Brain microvascular endothelial cell (primary cell): Measurements from ENCODE around the gene XPOT.

Source experiments
- DNase-seq: peaks from one replicate; pipeline ENCODE4 v3.0.0-alpha.2; 2020
- H3K27ac ChIP-seq: fragments of 250-450 bp; sonication (Bioruptor Pico); 2 replicates; pipeline ENCODE4 v1.5.1; 2020; ENCODE audit warnings: mild to moderate bottlenecking, moderate library complexity
- H3K27me3 ChIP-seq: fragments of 250-450 bp; sonication (Bioruptor Pico); replicated peaks from 2 replicates; pipeline ENCODE4 v1.5.1; 2020; ENCODE audit warnings: mild to moderate bottlenecking
- H3K36me3 ChIP-seq: fragments of 250-450 bp; sonication (Bioruptor Pico); replicated peaks from 2 replicates; pipeline ENCODE4 v1.5.1; 2020; ENCODE audit warnings: mild to moderate bottlenecking
- H3K4me3 ChIP-seq: 2 replicates; pipeline ENCODE4 v1.5.1; 2011; ENCODE audit warnings: low read depth, mild to moderate bottlenecking, control low read depth, low read length, moderate library complexity
- in situ Hi-C: cut with HindIII; loops from 2 replicates; pipeline ENCODE4 v1.10.0; 2017; ENCODE audit warnings: low sequenced_read_pairs, low pct_ligation_motif_present
- TF ChIP-seq, protein P1 (sequence below): IDR thresholded peaks from 2 replicates; pipeline ENCODE4 v1.5.1; 2011; ENCODE audit warnings: low read depth, mild to moderate bottlenecking, moderate library complexity, low read length, control low read depth, inconsistent platforms; ENCODE audit errors: missing control alignments

The XPOT gene

DNA sequence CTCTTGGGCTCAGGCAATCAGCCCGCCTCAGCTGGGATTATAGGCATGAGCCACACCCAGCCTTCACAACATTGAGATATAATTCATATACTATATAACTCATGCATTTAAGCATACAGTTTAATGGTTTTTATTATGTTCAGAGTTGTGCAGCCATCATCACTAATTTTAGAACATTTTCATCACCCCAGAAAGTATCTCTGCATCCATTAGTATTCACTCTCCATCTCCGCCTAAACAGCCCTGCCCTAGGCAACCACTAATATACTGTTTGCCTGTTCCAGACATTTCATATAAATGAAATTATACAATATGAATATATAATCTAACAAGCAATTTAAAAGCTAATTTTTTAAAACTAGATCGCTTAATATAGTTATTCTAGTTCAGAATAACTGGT is 82.5 kb downstream of the XPOT start:
- TF ChIP-seq, protein P1, sequence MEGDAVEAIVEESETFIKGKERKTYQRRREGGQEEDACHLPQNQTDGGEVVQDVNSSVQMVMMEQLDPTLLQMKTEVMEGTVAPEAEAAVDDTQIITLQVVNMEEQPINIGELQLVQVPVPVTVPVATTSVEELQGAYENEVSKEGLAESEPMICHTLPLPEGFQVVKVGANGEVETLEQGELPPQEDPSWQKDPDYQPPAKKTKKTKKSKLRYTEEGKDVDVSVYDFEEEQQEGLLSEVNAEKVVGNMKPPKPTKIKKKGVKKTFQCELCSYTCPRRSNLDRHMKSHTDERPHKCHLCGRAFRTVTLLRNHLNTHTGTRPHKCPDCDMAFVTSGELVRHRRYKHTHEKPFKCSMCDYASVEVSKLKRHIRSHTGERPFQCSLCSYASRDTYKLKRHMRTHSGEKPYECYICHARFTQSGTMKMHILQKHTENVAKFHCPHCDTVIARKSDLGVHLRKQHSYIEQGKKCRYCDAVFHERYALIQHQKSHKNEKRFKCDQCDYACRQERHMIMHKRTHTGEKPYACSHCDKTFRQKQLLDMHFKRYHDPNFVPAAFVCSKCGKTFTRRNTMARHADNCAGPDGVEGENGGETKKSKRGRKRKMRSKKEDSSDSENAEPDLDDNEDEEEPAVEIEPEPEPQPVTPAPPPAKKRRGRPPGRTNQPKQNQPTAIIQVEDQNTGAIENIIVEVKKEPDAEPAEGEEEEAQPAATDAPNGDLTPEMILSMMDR = no peak
- no peak for DNase-seq
- Histone ChIP-seq H3K27ac (no peak overlapping the region), H3K4me3 (no peak overlapping the region), H3K27me3 (no peaks in the 10 kb centered on the region), H3K36me3 (peaks cover 60% of the 10 kb centered on the region)
- in situ Hi-C loops = no loop called here

DNA sequence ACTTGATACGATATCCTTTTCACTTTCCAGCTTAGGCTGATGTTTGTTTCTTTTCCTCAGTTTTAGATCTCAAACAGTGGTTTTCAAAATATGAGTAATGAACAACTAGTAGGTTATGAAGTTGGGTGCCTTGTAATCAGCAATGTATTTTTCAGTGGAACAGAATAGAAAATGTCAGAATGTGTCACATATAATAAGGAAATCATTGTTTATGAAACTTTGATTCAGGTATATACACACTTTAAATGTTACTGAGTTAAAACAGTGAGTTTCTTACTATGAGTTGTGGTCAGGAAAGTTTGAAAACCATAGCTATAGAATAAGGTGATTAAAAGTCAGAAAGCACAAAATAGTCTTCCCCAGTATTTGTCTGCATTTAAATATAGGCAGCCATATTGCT is 87.5 kb downstream of the XPOT start:
- in situ Hi-C loops = no loop called here
- TF ChIP-seq, protein P1 = no peak
- Histone ChIP-seq H3K4me3 (no peak overlapping the region), H3K36me3 (peaks cover 54% of the 10 kb centered on the region), H3K27me3 (no peaks in the 10 kb centered on the region), H3K27ac (no peak overlapping the region)
- no peak for DNase-seq

DNA sequence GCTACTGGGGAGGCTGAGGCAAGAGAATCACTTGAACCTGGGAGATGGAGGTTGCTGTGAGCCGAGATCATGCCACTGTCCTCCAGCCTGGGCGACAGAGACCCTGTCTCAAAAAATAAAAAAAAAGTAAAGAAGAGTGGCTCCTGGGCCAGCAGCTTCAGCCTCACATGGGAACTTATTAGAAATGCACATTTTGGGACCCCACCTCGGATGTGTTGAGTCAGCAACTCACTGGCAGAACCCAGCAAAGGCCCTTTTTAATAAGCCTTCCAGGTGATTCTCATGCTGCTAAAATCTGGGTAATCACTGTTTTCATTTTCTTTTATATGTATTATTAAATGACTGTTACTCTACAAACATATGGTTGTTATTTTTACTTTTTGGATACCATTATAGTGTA is 89.3 kb downstream of the XPOT start:
- peaks cover 55% of the 10 kb centered on the region for H3K36me3 ChIP-seq
- no peak for DNase-seq
- H3K27me3 ChIP-seq = no peaks in the 10 kb centered on the region
- H3K4me3 ChIP-seq = no peak overlapping the region
- H3K27ac ChIP-seq = no peak overlapping the region
- in situ Hi-C loops = no loop called here
- TF ChIP-seq, protein P1 = no peak

DNA sequence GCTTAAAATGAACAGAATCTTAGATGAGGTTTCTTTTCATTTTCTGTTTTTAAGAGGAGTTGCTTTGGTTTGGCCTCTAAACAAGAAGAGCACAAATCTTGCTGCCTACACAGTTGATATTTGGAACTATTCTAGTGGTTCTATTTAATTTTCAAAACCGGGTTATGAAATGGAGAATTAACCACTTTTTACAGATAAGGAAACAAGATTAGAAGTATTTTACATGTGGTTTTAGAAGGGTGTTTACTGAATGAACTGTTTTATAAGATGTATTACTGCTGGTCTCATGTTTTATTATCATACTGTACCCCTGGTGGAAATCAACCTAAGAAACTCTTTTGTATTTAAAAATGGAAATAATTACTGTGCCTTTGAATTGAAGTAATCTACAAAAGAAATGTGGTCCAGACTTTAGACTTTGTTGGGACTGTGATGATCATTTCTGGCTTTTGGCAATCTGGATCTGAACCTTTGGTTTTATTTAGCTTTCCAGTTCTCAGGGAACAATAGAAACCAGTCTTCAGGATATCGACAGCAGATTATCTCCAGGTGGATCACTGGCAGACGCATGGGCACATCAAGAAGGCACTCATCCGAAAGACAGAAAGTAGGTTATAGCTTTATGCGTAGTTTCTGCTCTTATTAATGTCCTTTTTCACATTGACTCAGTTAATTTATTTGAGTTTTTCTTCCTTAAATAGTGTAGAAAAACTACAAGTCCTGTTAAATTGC is 91.0 kb downstream of the XPOT start:
- H3K27ac ChIP-seq = no peak overlapping the region
- no peaks in the 10 kb centered on the region for H3K27me3 ChIP-seq
- in situ Hi-C loops = no loop called here
- no peak for DNase-seq
- no peak overlapping the region for H3K4me3 ChIP-seq
- TF ChIP-seq, protein P1 = no peak
- peaks cover 56% of the 10 kb centered on the region for H3K36me3 ChIP-seq

DNA sequence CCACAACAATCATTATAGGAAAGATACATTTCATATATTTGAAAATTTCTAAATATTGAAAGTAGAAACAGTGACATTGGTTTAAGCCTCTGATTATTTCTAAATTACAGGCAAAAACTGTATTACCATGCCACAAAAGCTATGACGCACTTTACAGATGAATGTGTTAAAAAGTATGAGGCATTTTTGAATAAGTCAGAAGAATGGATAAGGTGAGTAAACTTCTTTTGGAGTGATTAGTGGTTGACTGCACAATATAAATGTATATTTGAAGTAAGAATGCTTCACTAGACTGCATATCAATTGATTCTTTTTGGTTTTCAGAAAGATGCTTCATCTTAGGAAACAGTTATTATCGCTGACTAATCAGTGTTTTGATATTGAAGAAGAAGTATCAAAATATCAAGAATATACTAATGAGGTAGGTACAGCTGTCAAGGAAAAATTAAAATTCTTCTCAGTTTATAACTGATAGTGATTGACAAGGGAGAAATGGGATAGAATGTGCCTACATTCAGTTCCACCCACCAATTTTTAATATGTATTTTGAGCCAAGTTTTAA is 92.7 kb downstream of the XPOT start:
- no peak for DNase-seq
- in situ Hi-C loops = no loop called here
- H3K4me3 ChIP-seq = no peak overlapping the region
- H3K27me3 ChIP-seq = no peaks in the 10 kb centered on the region
- TF ChIP-seq, protein P1 = no peak
- H3K36me3 ChIP-seq = peaks cover 51% of the 10 kb centered on the region
- H3K27ac ChIP-seq = no peak overlapping the region
